Neural progenitor cell (in vitro differentiated cells): ENCODE measurements around the gene MED13L. TPM values are rescaled to one million over a fixed set of nuclear protein-coding genes. Genes with fewer than 3 reads are reported as not detected.

Experiments
- DNase-seq: peaks from one replicate; pipeline ENCODE4 v3.0.0-alpha.2; 2016; ENCODE audit warnings: low spot score
- H2AFZ ChIP-seq: fragments of 200-600 bp; sonication (generic); replicated peaks from 2 replicates; pipeline ENCODE4 v1.6.1; 2016; ENCODE audit warnings: antibody characterized with exemption
- H3F3A ChIP-seq: fragments of 200-600 bp; sonication (generic); 2 replicates; pipeline ENCODE4 v1.6.1; 2016; ENCODE audit warnings: antibody characterized with exemption, low read depth
- H3K27ac ChIP-seq: fragments of 200-600 bp; sonication (generic); 2 replicates; pipeline ENCODE4 v1.5.1; 2016; ENCODE audit warnings: mild to moderate bottlenecking
- H3K27me3 ChIP-seq: fragments of 200-600 bp; sonication (generic); 2 replicates; pipeline ENCODE4 v1.6.1; 2016; ENCODE audit warnings: mild to moderate bottlenecking, moderate library complexity
- H3K36me3 ChIP-seq: fragments of 200-600 bp; sonication (generic); 2 replicates; pipeline ENCODE4 v1.5.1; 2016
- H3K4me1 ChIP-seq: fragments of 200-600 bp; sonication (generic); 2 replicates; pipeline ENCODE4 v1.6.1; 2016; ENCODE audit warnings: mixed run types
- H3K4me2 ChIP-seq: fragments of 200-600 bp; sonication (generic); 2 replicates; pipeline ENCODE4 v1.6.1; 2016
- H3K4me3 ChIP-seq: fragments of 200-600 bp; sonication (generic); 2 replicates; pipeline ENCODE4 v1.5.1; 2016
- H3K79me2 ChIP-seq: fragments of 200-600 bp; sonication (generic); 2 replicates; pipeline ENCODE4 v1.6.1; 2016; ENCODE audit warnings: low read depth
- H3K9ac ChIP-seq: fragments of 200-600 bp; sonication (generic); 2 replicates; pipeline ENCODE4 v1.6.1; 2016
- H3K9me3 ChIP-seq: fragments of 200-600 bp; sonication (generic); 2 replicates; pipeline ENCODE4 v1.5.1; 2016; ENCODE audit warnings: low read depth
- H4K20me1 ChIP-seq: fragments of 200-600 bp; sonication (generic); 2 replicates; pipeline ENCODE4 v1.6.1; 2016; ENCODE audit warnings: low read depth
- H3K27ac Mint-ChIP-seq: 3 replicates; pipeline ENCODE4 v1.8.0; 2021; ENCODE audit warnings: mixed read lengths
- H3K27me3 Mint-ChIP-seq: 2 replicates; pipeline ENCODE4 v1.8.0; 2022; ENCODE audit warnings: low read depth, mild to moderate bottlenecking, inconsistent platforms, moderate library complexity, mixed read lengths; ENCODE audit not compliant: insufficient read depth
- H3K36me3 Mint-ChIP-seq: 3 replicates; pipeline ENCODE4 v1.8.0; 2021; ENCODE audit warnings: mixed read lengths
- H3K4me1 Mint-ChIP-seq: 3 replicates; pipeline ENCODE4 v1.8.0; 2021; ENCODE audit warnings: mixed read lengths
- H3K4me3 Mint-ChIP-seq: 3 replicates; pipeline ENCODE4 v1.8.0; 2021; ENCODE audit warnings: mild to moderate bottlenecking, moderate library complexity, mixed read lengths
- H3K9me3 Mint-ChIP-seq: 3 replicates; pipeline ENCODE4 v1.8.0; 2020; ENCODE audit warnings: mixed read lengths
- CTCF ChIP-seq: fragments of 200-600 bp; sonication (generic); IDR thresholded peaks from 2 replicates; pipeline ENCODE4 v1.5.1; 2017; ENCODE audit warnings: antibody characterized with exemption, mild to moderate bottlenecking
- EZH2 ChIP-seq: fragments of 200-600 bp; sonication (generic); IDR thresholded peaks from 2 replicates; pipeline ENCODE4 v1.6.1; 2017; ENCODE audit warnings: antibody characterized with exemption, mild to moderate bottlenecking, moderate library complexity
- EZH2phosphoT487 ChIP-seq: fragments of 200-600 bp; sonication (generic); IDR thresholded peaks from 2 replicates; pipeline ENCODE4 v1.6.1; 2017; ENCODE audit warnings: antibody characterized with exemption
- total RNA-seq: library from RNA; depleted of rRNA; stranded (reverse); fragments of >200 nt; gene quantifications from 2 replicates; pipeline ENCODE4 v1.2.3, GENCODE V29; 2015; ENCODE audit warnings: low replicate concordance

MED13L gene
- total RNA-seq, 1 donor from 2014 or later = 149 TPM

- H3F3A ChIP-seq = peaks cover 12% of the 10 kb centered on the region
- peaks cover 2% of the 10 kb centered on the region for H3K9me3 Mint-ChIP-seq
- peak overlapping the region; percentile 29 for H3K4me2 ChIP-seq
- H4K20me1 ChIP-seq = peaks cover 52% of the 10 kb centered on the region
- peaks cover 5% of the 10 kb centered on the region for H3K36me3 Mint-ChIP-seq
- H3K4me3 Mint-ChIP-seq = no peak overlapping the region
- peak overlapping the region; percentile 45 for H3K27ac ChIP-seq
- no peaks in the 10 kb centered on the region for H3K36me3 ChIP-seq
- no peaks in the 10 kb centered on the region for H3K9me3 ChIP-seq
- peaks cover 29% of the 10 kb centered on the region for H3K4me1 Mint-ChIP-seq
- H2AFZ ChIP-seq = no peak overlapping the region
- no peak overlapping the region for H3K9ac ChIP-seq
- no peak for DNase-seq
- no peak overlapping the region for H3K4me3 ChIP-seq
- TF ChIP-seq EZH2phosphoT487 (no peak), EZH2 (no peak), CTCF (no peak)
- no peak overlapping the region for H3K27ac Mint-ChIP-seq
- H3K79me2 ChIP-seq = peaks cover 96% of the 10 kb centered on the region
- H3K4me1 ChIP-seq = peaks cover 28% of the 10 kb centered on the region
- no peaks in the 10 kb centered on the region for H3K27me3 Mint-ChIP-seq
- no peaks in the 10 kb centered on the region for H3K27me3 ChIP-seq
Observed at GRCh38 chr12:116087962-116088361, 189.5 kb downstream of the MED13L start.

- H3K9ac ChIP-seq = no peak overlapping the region
- Mint-ChIP-seq H3K9me3 (peaks cover 2% of the 10 kb centered on the region), H3K27me3 (no peaks in the 10 kb centered on the region), H3K27ac (no peak overlapping the region), H3K4me1 (peaks cover 29% of the 10 kb centered on the region), H3K36me3 (peaks cover 5% of the 10 kb centered on the region), H3K4me3 (no peak overlapping the region)
- no peak for DNase-seq
- no peak overlapping the region for H2AFZ ChIP-seq
- H4K20me1 ChIP-seq = peaks cover 51% of the 10 kb centered on the region
- no peak for TF ChIP-seq EZH2phosphoT487
- no peak for TF ChIP-seq CTCF
- TF ChIP-seq EZH2 = no peak
- no peaks in the 10 kb centered on the region for H3K36me3 ChIP-seq
- peaks cover 12% of the 10 kb centered on the region for H3F3A ChIP-seq
- H3K9me3 ChIP-seq = no peaks in the 10 kb centered on the region
- no peak overlapping the region for H3K4me3 ChIP-seq
- peaks cover 28% of the 10 kb centered on the region for H3K4me1 ChIP-seq
- no peak overlapping the region for H3K4me2 ChIP-seq
- peaks cover 95% of the 10 kb centered on the region for H3K79me2 ChIP-seq
- H3K27ac ChIP-seq = no peak overlapping the region
- H3K27me3 ChIP-seq = no peaks in the 10 kb centered on the region
Observed at GRCh38 chr12:116087399-116087798, 190.1 kb downstream of the MED13L start.

- Histone ChIP-seq H3K79me2 (peaks cover 82% of the 10 kb centered on the region), H3F3A (no peaks in the 10 kb centered on the region), H3K36me3 (no peaks in the 10 kb centered on the region), H3K4me3 (no peak overlapping the region), H2AFZ (no peak overlapping the region), H3K9ac (no peak overlapping the region), H3K4me1 (peaks cover 1% of the 10 kb centered on the region), H3K4me2 (no peak overlapping the region), H3K27me3 (no peaks in the 10 kb centered on the region), H3K9me3 (no peaks in the 10 kb centered on the region), H4K20me1 (peaks cover 8% of the 10 kb centered on the region), H3K27ac (no peak overlapping the region)
- TF ChIP-seq EZH2 (no peak), EZH2phosphoT487 (no peak), CTCF (no peak)
- Mint-ChIP-seq H3K36me3 (no peaks in the 10 kb centered on the region), H3K27me3 (no peaks in the 10 kb centered on the region), H3K4me3 (no peak overlapping the region), H3K4me1 (peaks cover 5% of the 10 kb centered on the region), H3K9me3 (no peaks in the 10 kb centered on the region), H3K27ac (no peak overlapping the region)
- no peak for DNase-seq
Observed at GRCh38 chr12:116080415-116080814, 197.1 kb downstream of the MED13L start.
